SH-SY5Y (cell line): ENCODE measurements around the gene PCDHGA9.

Source experiments
- GATA2 ChIP-seq: IDR thresholded peaks from 2 replicates; pipeline ENCODE4 v1.6.1; 2011; ENCODE audit warnings: mild to moderate bottlenecking, low read depth, low read length
- GATA3 ChIP-seq: IDR thresholded peaks from 2 replicates; pipeline ENCODE4 v1.6.1; 2011; ENCODE audit warnings: low read depth, mild to moderate bottlenecking, low read length, moderate library complexity

DNA sequence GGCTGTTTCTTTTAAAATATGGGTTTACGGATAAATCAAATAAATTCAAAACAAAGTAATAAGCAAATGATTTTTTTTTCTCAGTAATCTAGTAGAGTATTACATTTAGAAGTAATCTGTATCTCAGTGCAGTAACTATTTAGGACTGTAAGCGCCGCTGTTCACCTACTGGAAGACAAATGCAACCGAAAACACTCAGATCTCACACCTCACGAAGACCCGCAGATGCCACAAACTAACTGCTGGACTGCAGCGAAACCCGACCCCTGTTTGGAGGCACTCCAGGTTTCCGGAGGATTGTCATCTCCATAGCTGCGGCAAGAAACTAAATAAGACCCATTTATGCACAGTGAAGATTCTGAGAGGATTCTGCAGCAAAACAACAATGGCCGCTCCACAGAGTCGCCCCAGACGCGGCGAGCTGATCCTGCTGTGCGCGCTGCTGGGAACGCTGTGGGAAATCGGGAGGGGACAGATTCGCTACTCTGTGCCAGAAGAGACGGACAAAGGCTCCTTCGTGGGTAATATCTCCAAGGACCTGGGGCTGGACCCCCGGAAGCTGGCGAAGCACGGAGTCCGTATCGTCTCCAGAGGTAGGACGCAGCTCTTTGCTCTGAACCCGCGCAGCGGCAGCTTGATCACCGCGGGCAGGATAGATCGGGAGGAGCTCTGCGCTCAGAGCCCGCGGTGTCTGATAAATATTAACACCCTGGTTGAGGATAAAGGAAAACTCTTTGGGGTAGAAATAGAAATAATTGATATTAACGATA, 10.0 kb upstream of the PCDHGA9 start, which contains the start of gene PCDHGA8:
- no peak for TF ChIP-seq GATA2
- no peak for TF ChIP-seq GATA3
